Esophagus muscularis mucosa (tissue), 3 donors: ENCODE results near the gene MTMR10.

Experiments used
- CTCF ChIP-seq, 3 experiments: fragments of 200-600 bp in 2 of 3; fragments of 450-650 bp in 1 of 3; sonication (generic) in 2 of 3; IDR thresholded peaks; one replicate each; pipeline ENCODE4 v1.5.1; 2017 to 2019; ENCODE audit warnings: antibody characterized with exemption in 3 of 3, mild to moderate bottlenecking in 2 of 3, moderate library complexity in 1 of 3
- POLR2A ChIP-seq: fragments of 450-650 bp; IDR thresholded peaks from one replicate; pipeline ENCODE4 v1.6.1; 2017; ENCODE audit warnings: antibody characterized with exemption, moderate library complexity, mild to moderate bottlenecking, low read depth
- POLR2AphosphoS5 ChIP-seq, 2 donors: sonication (generic); formaldehyde crosslinking; IDR thresholded peaks; one replicate each; pipeline ENCODE4 v1.6.1; 2017; ENCODE audit warnings: antibody characterized with exemption in 2 of 2

GRCh38 chr15:30969724-30970123, 21.7 kb downstream of the MTMR10 start:
- TF ChIP-seq CTCF (IDR thresholded peaks at IDR 0.05): no peak
- no peak for TF ChIP-seq POLR2A
- no peak for TF ChIP-seq POLR2AphosphoS5 (IDR thresholded peaks at IDR 0.05)
